Naive thymus-derived CD4-positive, alpha-beta T cell (primary cell): ENCODE data around the gene CDCA5. TPM values are rescaled to one million over a fixed set of nuclear protein-coding genes. Genes with fewer than 3 reads are reported as not detected.

ENCODE experiments used
- ATAC-seq: fragments of 150-1000 bp; cut with Tn5 transposase; 2 replicates; pipeline ENCODE4 v1.10.0; 2021; ENCODE audit warnings: mild to moderate bottlenecking, moderate library complexity
- CTCF ChIA-PET: fragments of 350-600 bp; sonication (Branson Sonifier 250); formaldehyde crosslinking; loops from one replicate; lab custom pipeline; 2021; ENCODE audit warnings: antibody characterized with exemption; lab: Charles Lee
- POLR2A ChIA-PET: fragments of 350-600 bp; sonication (Branson Sonifier 250); formaldehyde crosslinking; loops from one replicate; lab custom pipeline; 2021; ENCODE audit warnings: antibody characterized with exemption, inconsistent platforms; lab: Charles Lee
- DNase-seq, 9 donors: peaks; one replicate each; pipeline versions ENCODE4 v3.0.0 to v3.0.0-alpha.2; 2020 to 2022; ENCODE audit warnings: mixed read lengths in 1 of 9
- H3K27ac ChIP-seq: one replicate; pipeline ENCODE4 v1.7.0; 2013; ENCODE audit warnings: mild to moderate bottlenecking, low read depth, low read length, moderate library complexity
- H3K27me3 ChIP-seq, 2 donors: one replicate each; pipeline ENCODE4 v1.7.0; 2013; ENCODE audit warnings: low read length in 2 of 2, mild to moderate bottlenecking in 2 of 2, moderate library complexity in 2 of 2; ENCODE audit not compliant: control insufficient read depth in 2 of 2, insufficient read depth in 2 of 2
- H3K36me3 ChIP-seq, 3 experiments: 1 replicate in 2 of 3; 2 replicates in 1 of 3; pipeline ENCODE4 v1.7.0; 2013; ENCODE audit warnings: low read length in 3 of 3, mild to moderate bottlenecking in 3 of 3, moderate library complexity in 1 of 3; ENCODE audit not compliant: insufficient read depth in 3 of 3, control insufficient read depth in 2 of 3
- H3K4me1 ChIP-seq, 2 donors: one replicate each; pipeline ENCODE4 v1.7.0; 2013; ENCODE audit warnings: low read length in 2 of 2, mild to moderate bottlenecking in 2 of 2, moderate library complexity in 1 of 2; ENCODE audit not compliant: control insufficient read depth in 2 of 2, insufficient read depth in 2 of 2
- H3K4me3 ChIP-seq: 2 replicates; pipeline ENCODE4 v1.7.0; 2013; ENCODE audit warnings: mild to moderate bottlenecking, low read length
- H3K9me3 ChIP-seq, 3 experiments: 1 replicate in 2 of 3; 2 replicates in 1 of 3; pipeline ENCODE4 v1.7.0; 2013; ENCODE audit warnings: low read length in 3 of 3; ENCODE audit not compliant: control insufficient read depth in 2 of 3
- H3K27ac Mint-ChIP-seq, 9 donors: one replicate each; pipeline ENCODE4 v1.8.0; 2020 to 2022; ENCODE audit warnings: mixed read lengths in 9 of 9, mild to moderate bottlenecking in 8 of 9, moderate library complexity in 5 of 9, inconsistent platforms in 2 of 9
- H3K27me3 Mint-ChIP-seq, 5 donors: one replicate each; pipeline ENCODE4 v1.8.0; 2021 to 2022; ENCODE audit warnings: mixed read lengths in 5 of 5, mild to moderate bottlenecking in 1 of 5
- H3K36me3 Mint-ChIP-seq, 5 donors: one replicate each; pipeline ENCODE4 v1.8.0; 2020 to 2022; ENCODE audit warnings: mixed read lengths in 5 of 5, mild to moderate bottlenecking in 3 of 5, inconsistent platforms in 1 of 5
- H3K4me1 Mint-ChIP-seq, 7 donors: one replicate each; pipeline ENCODE4 v1.8.0; 2020 to 2022; ENCODE audit warnings: mixed read lengths in 7 of 7, mild to moderate bottlenecking in 3 of 7, inconsistent platforms in 1 of 7
- H3K4me3 Mint-ChIP-seq, 10 donors: one replicate each; pipeline ENCODE4 v1.8.0; 2020 to 2022; ENCODE audit warnings: mild to moderate bottlenecking in 10 of 10, mixed read lengths in 10 of 10, moderate library complexity in 6 of 10, inconsistent platforms in 2 of 10
- H3K9me3 Mint-ChIP-seq, 11 donors: one replicate each; pipeline ENCODE4 v1.8.0; 2020 to 2022; ENCODE audit warnings: mixed read lengths in 11 of 11, mild to moderate bottlenecking in 4 of 11, inconsistent platforms in 1 of 11, moderate library complexity in 1 of 11
- intact Hi-C, 2 donors: fragments of 100-400 bp; cut with micrococcal nuclease; formaldehyde crosslinking; loops; one replicate each; pipeline ENCODE4 v1.15.1; 2023
- polyA plus RNA-seq, 2 donors: library from polyadenylated mRNA; unstranded; fragments of 300-500 nt; fragmentation: Illumina TruSeq; gene quantifications; one replicate each; pipeline ENCODE4 v1.2.3, GENCODE V29; 2021
- total RNA-seq, 6 experiments: library from RNA in 5 of 6; stranded (reverse) in 5 of 6; gene quantifications; 1 replicate in 5 of 6; 2 replicates in 1 of 6; pipeline ENCODE4 v1.2.3 and lab custom pipeline; 2021 to 2026

The CDCA5 gene
- total and polyA plus RNA-seq, 7 experiments from 2014 or later, result 0.31 to 68.1 (median 0.73) TPM

- H3K27ac Mint-ChIP-seq, result peak overlapping the region in 8 of 9 donors; percentile 50 to 100 (median 88)
- Histone ChIP-seq H3K27ac (peak overlapping the region; percentile 70), H3K27me3 (no peaks in the 10 kb centered on the region), H3K36me3 (peaks cover 0 to 46% (median 4%) of the 10 kb centered on the region in 3 experiments), H3K4me3 (no peak overlapping the region), H3K9me3 (no peaks in the 10 kb centered on the region), H3K4me1 (peaks cover 21 to 23% of the 10 kb centered on the region in 2 donors)
- intact Hi-C loops, result loop anchor here (1.0 to 10.0 kb wide), 15 partner anchors 9 to 403 kb away; partner anchors contain the start of genes CAPN1 (in 2 of the 2), ARL2 (in 1 of the 2), CDC42EP2 (in 1 of the 2) and CDCA5 (in 1 of the 2)
- no peak for DNase-seq
- ChIA-PET CTCF (interaction anchor here (0.5 to 4.1 kb wide), 10 partner anchors 8 to 294 kb away, joined by 3 to 48 read pairs (median 4); partner anchors contain the start of genes CAPN1, FAU and MRPL49), POLR2A (interaction anchor here (1.0 to 7.5 kb wide), 12 partner anchors 9 to 400 kb away, joined by 3 to 98 read pairs (median 4); partner anchors contain the start of genes ARL2, CAPN1, DPF2 and FAU)
- no peak overlapping the region for H3K4me3 Mint-ChIP-seq
- H3K27me3 Mint-ChIP-seq, result no peaks in the 10 kb centered on the region
- ATAC-seq, result no peak
- peaks cover 0 to 15% (median 8%) of the 10 kb centered on the region in 5 donors for H3K36me3 Mint-ChIP-seq
- H3K4me1 Mint-ChIP-seq, result peaks cover 28 to 45% (median 38%) of the 10 kb centered on the region in 7 donors
- H3K9me3 Mint-ChIP-seq, result no peaks in the 10 kb centered on the region
These were observed 25.7 kb upstream of the CDCA5 start for GRCh38 chr11:65109231-65110198.

GRCh38 chr11:65108469-65109123 is 24.8 kb upstream of the CDCA5 start:
- Mint-ChIP-seq H3K36me3 (peaks cover 0 to 15% (median 9%) of the 10 kb centered on the region in 5 donors), H3K27ac (no peak overlapping the region), H3K9me3 (no peaks in the 10 kb centered on the region), H3K4me3 (no peak overlapping the region), H3K4me1 (peaks cover 30 to 41% (median 33%) of the 10 kb centered on the region in 7 donors), H3K27me3 (no peaks in the 10 kb centered on the region)
- H3K27me3 ChIP-seq, result no peaks in the 10 kb centered on the region
- DNase-seq (no peak), ATAC-seq (no peak)
- H3K27ac ChIP-seq, result no peak overlapping the region
- peaks cover 19 to 22% of the 10 kb centered on the region in 2 donors for H3K4me1 ChIP-seq
- CTCF ChIA-PET, result interaction anchor here (0.6 to 1.2 kb wide), 2 partner anchors 17 to 620 kb away, joined by 3 read pairs; no protein-coding TSS in a partner anchor
- no peaks in the 10 kb centered on the region for H3K9me3 ChIP-seq
- intact Hi-C loops, result no loop called here
- POLR2A ChIA-PET, result interaction anchor here (0.6 to 7.5 kb wide), 4 partner anchors 9 to 23 kb away, joined by 3 to 98 read pairs (median 40); partner anchors contain the start of genes FAU, MRPL49, VPS51 and ZNHIT2
- no peak overlapping the region for H3K4me3 ChIP-seq
- peaks cover 0 to 47% (median 4%) of the 10 kb centered on the region in 3 experiments for H3K36me3 ChIP-seq

GRCh38 chr11:65107751-65108468 is 24.1 kb upstream of the CDCA5 start:
- Histone ChIP-seq H3K4me3 (no peak overlapping the region), H3K36me3 (peaks cover 0 to 47% (median 4%) of the 10 kb centered on the region in 3 experiments), H3K9me3 (no peaks in the 10 kb centered on the region), H3K27me3 (no peaks in the 10 kb centered on the region), H3K27ac (no peak overlapping the region), H3K4me1 (peaks cover 13 to 15% of the 10 kb centered on the region in 2 donors)
- Mint-ChIP-seq H3K9me3 (no peaks in the 10 kb centered on the region), H3K36me3 (peaks cover 0 to 18% (median 9%) of the 10 kb centered on the region in 5 donors), H3K27me3 (no peaks in the 10 kb centered on the region), H3K27ac (no peak overlapping the region), H3K4me3 (no peak overlapping the region), H3K4me1 (peaks cover 28 to 35% (median 33%) of the 10 kb centered on the region in 7 donors)
- DNase-seq, result no peak
- ATAC-seq, result no peak
- intact Hi-C loops, result no loop called here
- POLR2A ChIA-PET, result interaction anchor here (0.6 to 7.5 kb wide), 4 partner anchors 9 to 24 kb away, joined by 3 to 98 read pairs (median 40); partner anchors contain the start of genes FAU, MRPL49, VPS51 and ZNHIT2
- CTCF ChIA-PET, result interaction anchor here (0.6 kb wide), 1 partner anchor 620 kb away, joined by 3 read pairs; no protein-coding TSS in a partner anchor

GRCh38 chr11:65107078-65107477 is 23.2 kb upstream of the CDCA5 start:
- POLR2A ChIA-PET, result interaction anchor here (1.0 to 7.5 kb wide), 2 partner anchors 15 to 84 kb away, joined by 3 to 98 read pairs; partner anchors contain the start of genes FAU and MRPL49
- H3K27ac ChIP-seq, result no peak overlapping the region
- H3K9me3 ChIP-seq, result no peaks in the 10 kb centered on the region
- H3K36me3 ChIP-seq, result peaks cover 0 to 53% (median 4%) of the 10 kb centered on the region in 3 experiments
- H3K4me1 Mint-ChIP-seq, result peaks cover 26 to 35% (median 33%) of the 10 kb centered on the region in 7 donors
- H3K27me3 ChIP-seq, result no peaks in the 10 kb centered on the region
- ATAC-seq, result no peak
- H3K4me3 Mint-ChIP-seq, result no peak overlapping the region
- H3K4me1 ChIP-seq, result peaks cover 13% of the 10 kb centered on the region in 2 donors
- no peak for DNase-seq
- no peak overlapping the region for H3K4me3 ChIP-seq
- H3K27me3 Mint-ChIP-seq, result no peaks in the 10 kb centered on the region
- H3K27ac Mint-ChIP-seq, result peak overlapping the region in 1 of 9 donors; percentile 52
- peaks cover 0 to 18% (median 9%) of the 10 kb centered on the region in 5 donors for H3K36me3 Mint-ChIP-seq
- H3K9me3 Mint-ChIP-seq, result no peaks in the 10 kb centered on the region
- CTCF ChIA-PET, result no interaction called here
- intact Hi-C loops, result no loop called here

GRCh38 chr11:65104628-65105027 is 20.8 kb upstream of the CDCA5 start:
- no peak for DNase-seq
- Mint-ChIP-seq H3K36me3 (peaks cover 0 to 22% (median 8%) of the 10 kb centered on the region in 5 donors), H3K9me3 (no peaks in the 10 kb centered on the region), H3K27me3 (no peaks in the 10 kb centered on the region), H3K4me3 (no peak overlapping the region), H3K4me1 (peaks cover 8 to 26% (median 12%) of the 10 kb centered on the region in 7 donors), H3K27ac (peak overlapping the region in 1 of 9 donors; percentile 49)
- Histone ChIP-seq H3K36me3 (peaks cover 0 to 55% (median 4%) of the 10 kb centered on the region in 3 experiments), H3K27ac (no peak overlapping the region), H3K4me1 (no peaks in the 10 kb centered on the region), H3K9me3 (no peaks in the 10 kb centered on the region), H3K27me3 (no peaks in the 10 kb centered on the region), H3K4me3 (no peak overlapping the region)
- ChIA-PET CTCF (interaction anchor here (1.3 kb wide), 1 partner anchor 13 kb away, joined by 5 read pairs; the partner anchor contains the start of gene ZNHIT2), POLR2A (interaction anchor here (0.7 to 1.5 kb wide), 4 partner anchors 31 to 1734 kb away, joined by 3 read pairs; no protein-coding TSS in a partner anchor)
- intact Hi-C loops, result no loop called here
- no peak for ATAC-seq
